Activated CD8-positive, alpha-beta memory T cell treated with anti-CD3 and anti-CD28 coated beads for 24 hours (primary cell): ENCODE data around the gene CAPZB.
"Not testable (repeated sequence)": the region's sequence is repeated elsewhere in the genome, so short reads cannot be mapped to it uniquely, and the experiment has no call there.

Experiments used
- DNase-seq: peaks from one replicate; pipeline ENCODE4 v3.0.0-alpha.2; 2020

The CAPZB gene

GRCh38 chr1:19485362-19486187 lies at the start of gene CAPZB:
TSS of gene CAPZB (minus strand) at chr1:19485539. CDS start at chr1:19485438, 101 bp downstream.
- peak; percentile 96 for DNase-seq

- DNase-seq: no peak
Observed at GRCh38 chr1:19534281-19534680, 48.9 kb upstream of the CAPZB start.

GRCh38 chr1:19533626-19534025 lies 48.3 kb upstream of the CAPZB start:
- no peak for DNase-seq

- no peak for DNase-seq
Observed at GRCh38 chr1:19532519-19532918, 47.2 kb upstream of the CAPZB start.

- no peak for DNase-seq
Observed at GRCh38 chr1:19529664-19530063, 44.3 kb upstream of the CAPZB start.

GRCh38 chr1:19528438-19528837 lies 43.1 kb upstream of the CAPZB start:
- no peak for DNase-seq

GRCh38 chr1:19525607-19526545 lies 40.5 kb upstream of the CAPZB start:
- DNase-seq: no peak

- no peak for DNase-seq
Observed at GRCh38 chr1:19524791-19525190, 39.5 kb upstream of the CAPZB start.

- not testable (repeated sequence) for DNase-seq
Observed at GRCh38 chr1:19522570-19522969, 37.2 kb upstream of the CAPZB start.

- no peak for DNase-seq
Observed at GRCh38 chr1:19521411-19521810, 36.1 kb upstream of the CAPZB start.

- DNase-seq: no peak
Observed at GRCh38 chr1:19517017-19517416, 31.7 kb upstream of the CAPZB start.

GRCh38 chr1:19515201-19515600 lies 29.9 kb upstream of the CAPZB start:
- DNase-seq: no peak

- no peak for DNase-seq
Observed at GRCh38 chr1:19514391-19514831, 29.1 kb upstream of the CAPZB start.

- DNase-seq: no peak
Observed at GRCh38 chr1:19512545-19512944, 27.2 kb upstream of the CAPZB start.

- DNase-seq: no peak
Observed at GRCh38 chr1:19511116-19511515, 25.8 kb upstream of the CAPZB start.

- not testable (repeated sequence) for DNase-seq
Observed at GRCh38 chr1:19509647-19510046, 24.3 kb upstream of the CAPZB start.

GRCh38 chr1:19507516-19507915 lies 22.2 kb upstream of the CAPZB start:
- no peak for DNase-seq

GRCh38 chr1:19505693-19506457 lies 20.5 kb upstream of the CAPZB start:
- no peak for DNase-seq

- DNase-seq: no peak
Observed at GRCh38 chr1:19504796-19505692, 19.7 kb upstream of the CAPZB start.

- not testable (repeated sequence) for DNase-seq
Observed at GRCh38 chr1:19502284-19502683, 16.9 kb upstream of the CAPZB start.

- DNase-seq: not testable (repeated sequence)
Observed at GRCh38 chr1:19499887-19500286, 14.5 kb upstream of the CAPZB start.

GRCh38 chr1:19497443-19497842 lies 12.1 kb upstream of the CAPZB start:
- DNase-seq: not testable (repeated sequence)
